ENCODE measurements around the gene GSTO1. TPM values are rescaled to one million over a fixed set of nuclear protein-coding genes. Genes with fewer than 3 reads are reported as not detected.

The GSTO1 gene
- total RNA-seq, 2 donors from 2014 or later, result 16.8 to 65.9 TPM

- DNase-seq (no peak), ATAC-seq (no peak)
- H3K4me3 ChIP-seq, result no peak overlapping the region
- WGBS, 2 donors, result 62 to 73% methylated on average over 2 of the region's 2 CpGs
- intact Hi-C loops (cut with DNase I), result no loop called here
- no peaks in the 10 kb centered on the region for H3K9me3 ChIP-seq
- TF ChIP-seq POLR2A (IDR thresholded peaks at IDR 0.05) (no peak), CTCF (IDR thresholded peaks at IDR 0.05) (no peak)
- no peaks in the 10 kb centered on the region for H3K36me3 ChIP-seq (replicated peaks in 1 of 2; ENCODE audit: insufficient read depth in 1 of 2, low read depth in 2 of 2)
- no peaks in the 10 kb centered on the region for H3K27me3 ChIP-seq
- H3K4me1 ChIP-seq, result peaks cover 30% of the 10 kb centered on the region
- peak overlapping the region in 2 of 4 donors; percentile 63 to 96 for H3K27ac ChIP-seq
Measured at GRCh38 chr10:104253106-104253505, 1.6 kb upstream of the GSTO1 start.

- Histone ChIP-seq H3K27ac (peak overlapping the region; percentile 81 to 96 (median 86)), H3K36me3 (replicated peaks in 1 of 2; ENCODE audit: insufficient read depth in 1 of 2, low read depth in 2 of 2) (peaks cover 0 to 2% of the 10 kb centered on the region in 2 donors), H3K27me3 (no peaks in the 10 kb centered on the region), H3K9me3 (no peaks in the 10 kb centered on the region), H3K4me3 (peak overlapping the region; percentile 71 to 72), H3K4me1 (peaks cover 36% of the 10 kb centered on the region)
- intact Hi-C loops (cut with DNase I), result no loop called here
- WGBS, 2 donors, result 62 to 64% methylated on average over 10 of the region's 10 CpGs
- DNase-seq (no peak), ATAC-seq (no peak)
- TF ChIP-seq CTCF (IDR thresholded peaks at IDR 0.05) (no peak), POLR2A (IDR thresholded peaks at IDR 0.05) (no peak)
Measured at GRCh38 chr10:104253606-104254410, 884 bp upstream of the GSTO1 start.

- peaks cover 0 to 2% of the 10 kb centered on the region in 2 donors for H3K36me3 ChIP-seq (replicated peaks in 1 of 2; ENCODE audit: insufficient read depth in 1 of 2, low read depth in 2 of 2)
- peak overlapping the region; percentile 81 to 96 (median 86) for H3K27ac ChIP-seq
- intact Hi-C loops (cut with DNase I), result no loop called here
- no peaks in the 10 kb centered on the region for H3K9me3 ChIP-seq
- 1% methylated on average over 10 to 12 of the region's 12 CpGs for WGBS, 2 donors
- H3K27me3 ChIP-seq, result no peaks in the 10 kb centered on the region
- DNase-seq (peak in 1 of 4 donors; percentile 37), ATAC-seq (peak; percentile 50)
- peak in 2 of 3 donors; percentile 22 to 64 for TF ChIP-seq POLR2A (IDR thresholded peaks at IDR 0.05)
- TF ChIP-seq CTCF (IDR thresholded peaks at IDR 0.05), result no peak
- H3K4me1 ChIP-seq, result peaks cover 52% of the 10 kb centered on the region
- H3K4me3 ChIP-seq, result peak overlapping the region; percentile 71 to 72
Measured at GRCh38 chr10:104255311-104255981, 754 bp downstream of the GSTO1 start.

- Histone ChIP-seq H3K36me3 (replicated peaks in 1 of 2; ENCODE audit: insufficient read depth in 1 of 2, low read depth in 2 of 2) (peaks cover 0 to 2% of the 10 kb centered on the region in 2 donors), H3K9me3 (no peaks in the 10 kb centered on the region), H3K27me3 (no peaks in the 10 kb centered on the region), H3K4me1 (peaks cover 58% of the 10 kb centered on the region), H3K27ac (peak overlapping the region in 3 of 4 donors; percentile 85 to 96 (median 86)), H3K4me3 (no peak overlapping the region)
- DNase-seq (no peak), ATAC-seq (no peak)
- 10 to 13% methylated on average over 1 of the region's 1 CpG for WGBS, 2 donors
- intact Hi-C loops (cut with DNase I), result no loop called here
- TF ChIP-seq CTCF (IDR thresholded peaks at IDR 0.05) (no peak), POLR2A (IDR thresholded peaks at IDR 0.05) (no peak)
Measured at GRCh38 chr10:104256335-104256961, 1.8 kb downstream of the GSTO1 start.
